COR-L47 (cell line): Measurements from ENCODE around the gene TBC1D5.
"Not testable (repeated sequence)": the region's sequence is repeated elsewhere in the genome, so short reads cannot be mapped to it uniquely, and the experiment has no call there.

Experiments used
- DNase-seq: peaks from one replicate; lab custom pipeline; 2025; lab: John Stamatoyannopoulos, UW

The TBC1D5 gene

DNA sequence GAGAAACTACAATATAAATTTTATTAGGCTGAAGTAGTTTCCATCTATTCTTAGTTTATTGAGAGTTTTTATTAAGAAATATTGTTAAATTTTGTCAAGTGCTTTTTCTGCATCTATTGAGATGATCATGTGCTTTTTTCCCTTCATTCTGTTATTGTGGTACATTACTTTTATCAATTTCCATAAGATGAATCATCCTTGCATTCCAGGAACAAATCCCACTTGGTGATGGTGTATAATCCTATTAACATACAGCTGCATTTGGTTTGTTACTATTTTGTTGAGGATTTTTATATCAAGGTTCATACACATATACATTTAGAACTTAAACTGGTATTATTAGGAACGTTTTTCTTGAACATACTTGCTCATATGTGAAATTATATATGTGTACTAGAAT lies 199.8 kb downstream of the TBC1D5 start:
- no peak for DNase-seq

DNA sequence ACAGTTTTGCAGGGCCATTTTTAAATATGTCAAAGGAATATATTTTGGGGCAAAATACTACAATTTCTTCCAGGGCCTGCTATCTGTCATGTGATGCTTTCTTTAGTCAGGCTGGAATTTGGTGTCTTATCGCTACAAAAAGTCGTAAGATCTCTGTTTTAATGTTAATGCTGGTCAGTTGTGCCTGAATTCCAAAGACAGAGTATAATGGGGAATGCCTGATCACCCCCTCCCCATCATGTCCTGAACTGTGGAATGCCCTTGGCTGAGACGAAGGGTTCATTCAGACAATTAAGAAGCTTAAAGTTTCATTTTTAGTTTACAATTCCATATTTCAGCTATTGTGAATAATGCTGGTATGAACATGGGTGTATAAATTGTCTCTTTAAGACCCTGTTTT lies 203.0 kb downstream of the TBC1D5 start:
- no peak for DNase-seq

DNA sequence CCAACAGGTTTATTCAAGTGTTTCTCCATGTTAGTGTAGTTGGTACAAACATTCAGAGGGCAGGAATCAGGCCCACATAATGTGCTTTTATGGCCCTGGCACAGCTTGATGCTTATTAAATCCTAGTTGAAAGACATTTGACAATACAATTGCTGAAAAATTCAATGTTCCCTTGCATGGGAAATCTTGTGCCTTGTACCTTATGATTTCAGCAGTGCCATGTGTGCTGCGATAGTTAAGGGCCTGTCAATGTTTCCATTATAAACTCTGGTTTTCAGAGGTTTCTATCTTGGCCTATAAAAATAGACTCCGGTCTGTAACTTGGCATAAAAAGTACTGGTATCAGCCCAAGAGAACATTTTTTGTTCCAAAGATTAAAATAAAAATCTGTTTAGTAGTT lies 207.2 kb downstream of the TBC1D5 start:
- DNase-seq = no peak

DNA sequence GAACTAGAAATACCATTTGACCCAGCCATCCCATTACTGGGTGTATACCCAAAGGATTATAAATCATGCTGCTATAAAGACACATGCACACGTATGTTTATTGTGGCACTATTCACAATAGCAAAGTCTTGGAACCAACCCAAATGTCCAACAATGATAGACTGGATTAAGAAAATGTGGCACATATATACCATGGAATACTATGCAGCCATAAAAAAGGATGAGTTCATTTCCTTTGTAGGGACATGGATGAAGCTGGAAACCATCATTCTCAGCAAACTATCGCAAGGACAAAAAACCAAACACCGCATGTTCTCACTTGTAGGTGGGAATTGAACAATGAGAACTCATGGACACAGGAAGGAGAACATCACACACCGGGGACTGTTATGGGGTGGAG lies 210.0 kb downstream of the TBC1D5 start:
- not testable (repeated sequence) for DNase-seq

DNA sequence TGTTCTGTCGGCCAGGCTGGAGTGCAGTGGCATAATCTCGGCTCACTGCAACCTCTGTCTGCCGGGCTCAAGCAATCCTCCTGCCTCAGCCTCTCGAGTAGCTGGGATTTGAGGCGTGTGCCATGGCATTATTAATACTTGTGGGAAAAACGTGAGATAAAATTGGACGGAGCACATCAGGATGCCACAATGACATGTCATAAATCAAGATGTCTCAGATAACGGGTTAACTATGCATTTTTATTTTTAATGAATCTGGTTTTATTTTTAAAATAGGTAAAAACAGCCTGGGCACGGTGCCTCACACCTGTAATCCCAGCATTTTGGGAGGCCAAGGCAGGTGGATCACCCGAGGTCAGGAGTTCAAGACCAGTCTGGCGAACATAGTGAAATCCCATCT lies 212.8 kb downstream of the TBC1D5 start:
- DNase-seq = no peak

DNA sequence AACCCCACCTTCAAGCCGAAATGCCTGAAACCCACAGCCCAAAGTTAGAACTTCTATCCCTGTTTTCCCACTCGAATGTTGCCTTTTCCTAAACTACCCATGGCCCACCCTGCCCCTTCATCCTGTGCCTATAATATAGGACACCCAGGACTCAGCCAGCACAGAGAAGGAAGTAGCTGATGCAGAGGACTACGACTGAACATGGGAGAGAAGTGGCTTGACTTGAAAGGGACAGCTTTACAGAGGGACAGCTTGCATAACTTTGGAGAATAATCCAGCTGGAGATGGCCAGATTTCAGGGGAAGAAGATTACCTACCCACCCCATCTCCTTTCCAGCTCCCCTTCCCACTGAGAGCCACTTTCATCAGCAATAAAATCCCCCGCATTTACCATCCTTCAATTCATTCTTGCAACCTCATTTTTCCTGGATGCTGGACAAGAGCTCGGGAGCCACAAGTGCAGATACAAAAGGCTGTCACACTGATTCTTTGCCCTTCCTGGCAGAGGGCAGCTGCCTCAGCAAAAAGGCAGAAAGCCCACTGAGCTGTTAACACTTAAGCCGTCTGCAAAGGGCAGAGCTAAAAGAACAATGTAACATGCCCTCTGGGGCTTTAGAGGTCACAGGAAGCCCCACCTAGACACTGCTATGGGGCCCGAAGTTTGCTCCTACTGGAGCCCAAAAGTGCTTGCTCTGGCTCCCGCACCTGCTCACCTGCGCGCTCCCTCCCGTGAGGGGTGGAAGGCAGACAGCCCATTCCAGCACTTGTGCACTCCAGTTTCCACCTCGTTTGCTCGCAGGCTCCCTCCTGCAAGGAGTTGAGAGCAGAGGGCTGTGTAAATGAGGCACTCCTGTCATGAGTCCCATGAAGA lies 224.0 kb downstream of the TBC1D5 start:
- no peak for DNase-seq

DNA sequence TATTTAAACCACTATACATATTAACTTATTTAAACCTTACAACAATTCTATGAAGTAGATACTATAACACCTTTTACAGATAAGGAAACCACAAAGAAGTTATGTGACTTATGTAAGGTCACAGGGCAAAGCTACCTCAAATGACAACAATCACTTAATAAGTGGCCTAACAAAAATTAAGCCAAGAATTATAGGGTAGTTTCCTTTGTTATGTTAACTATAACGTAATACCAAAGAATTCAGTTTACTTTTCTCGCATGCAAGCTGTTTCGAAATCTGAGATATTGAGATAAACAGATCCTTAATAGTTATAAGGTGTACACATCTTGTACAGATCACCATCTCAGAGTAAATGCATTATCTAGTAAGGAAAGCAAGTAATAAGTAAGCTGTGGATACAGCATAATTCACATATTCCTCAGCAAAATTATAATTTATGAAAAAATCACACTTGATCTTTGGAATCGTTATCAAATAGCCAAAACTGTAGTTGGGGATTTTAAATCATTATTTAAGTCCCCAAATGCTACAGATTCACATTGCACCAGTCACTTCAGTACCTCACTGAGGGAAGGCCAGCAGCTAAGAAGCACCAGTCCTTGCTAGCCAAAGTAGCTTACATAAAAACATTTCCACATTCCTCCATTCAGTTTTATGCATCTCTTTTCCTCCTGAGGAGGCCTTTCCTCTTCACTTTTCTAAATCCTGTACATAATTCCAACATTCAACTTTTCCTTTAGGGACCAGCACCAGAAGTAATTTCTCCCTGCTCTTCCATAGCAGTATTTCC lies 226.8 kb downstream of the TBC1D5 start:
- no peak for DNase-seq

DNA sequence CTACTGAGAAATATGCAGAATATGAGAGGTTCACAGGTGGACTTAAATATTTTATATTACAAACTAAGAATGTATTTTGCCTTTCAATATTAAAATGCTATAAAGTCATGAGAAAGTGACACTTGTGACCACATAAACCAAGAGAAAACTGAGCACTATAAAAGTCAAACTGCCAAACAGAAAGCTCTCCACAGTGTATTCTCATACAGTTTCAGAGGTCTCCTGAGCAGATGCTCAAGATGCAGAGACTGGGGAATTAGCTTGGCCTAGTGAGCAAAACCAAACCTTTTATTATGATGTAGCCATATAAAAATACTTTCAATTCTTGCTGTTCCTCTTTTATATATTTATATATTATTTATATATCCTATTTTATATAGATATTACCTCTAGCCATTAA lies 227.8 kb downstream of the TBC1D5 start:
- DNase-seq = no peak

DNA sequence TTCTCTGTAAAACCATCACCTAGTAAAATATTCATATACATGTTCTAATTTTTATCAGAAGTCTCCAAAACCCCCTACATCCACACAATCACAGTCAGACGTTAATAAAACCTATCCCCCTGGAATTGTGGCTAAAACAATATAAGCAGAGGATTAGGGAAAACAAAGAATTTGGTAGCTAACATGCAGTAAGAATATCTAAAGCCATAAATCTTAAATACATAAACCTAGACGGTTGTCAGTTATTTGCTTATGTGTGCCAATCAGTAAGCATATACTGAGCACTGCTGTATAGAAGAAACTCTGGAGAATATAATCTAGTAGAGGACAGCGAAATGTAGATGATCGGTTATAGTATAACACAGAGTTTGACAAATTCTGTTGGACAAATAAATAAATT lies 232.2 kb downstream of the TBC1D5 start:
- no peak for DNase-seq

DNA sequence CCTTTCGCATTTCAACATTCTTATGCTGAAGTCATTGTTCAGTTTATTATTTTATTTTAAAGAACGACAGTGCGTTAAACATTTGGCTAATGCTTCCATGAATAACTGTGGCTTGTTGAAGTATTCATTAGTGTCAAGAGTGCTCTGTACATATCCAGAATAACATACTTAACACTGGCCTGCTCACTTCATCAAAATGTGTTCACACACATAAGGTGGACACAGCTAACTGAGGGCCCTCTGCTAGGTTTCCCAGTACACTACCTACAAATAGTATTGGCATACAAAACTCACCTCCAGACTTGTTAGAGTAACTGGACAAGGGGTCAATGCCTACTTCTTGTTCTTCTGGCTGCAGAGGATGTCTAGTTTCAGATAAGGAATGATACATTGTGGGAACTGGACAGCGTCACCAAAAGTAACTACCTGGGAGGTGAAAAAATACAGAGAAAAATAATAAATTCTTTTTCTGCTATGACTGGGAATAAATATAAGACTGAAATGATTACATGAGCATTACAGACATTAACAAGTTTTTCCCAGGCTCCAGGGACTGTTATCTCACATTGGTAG lies 234.2 kb downstream of the TBC1D5 start:
- no peak for DNase-seq

DNA sequence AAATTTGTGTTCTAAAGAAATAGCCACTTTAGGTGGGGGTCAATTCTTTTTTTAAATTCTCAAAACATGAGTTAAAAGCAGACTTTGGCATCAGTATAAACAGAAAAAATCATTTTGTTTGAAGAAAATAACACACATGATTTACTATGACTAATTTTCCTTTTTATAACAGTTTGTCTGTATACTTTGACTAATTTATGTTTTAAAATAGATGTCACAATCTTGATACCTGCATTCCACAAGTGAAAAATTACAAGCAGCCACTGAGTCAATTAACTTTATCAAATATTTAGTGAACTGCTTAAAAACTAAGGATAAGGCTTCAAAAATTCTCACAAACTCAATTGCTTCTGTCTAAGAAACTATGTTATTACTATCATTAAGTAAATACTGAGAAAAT lies 235.0 kb downstream of the TBC1D5 start:
- DNase-seq = no peak

DNA sequence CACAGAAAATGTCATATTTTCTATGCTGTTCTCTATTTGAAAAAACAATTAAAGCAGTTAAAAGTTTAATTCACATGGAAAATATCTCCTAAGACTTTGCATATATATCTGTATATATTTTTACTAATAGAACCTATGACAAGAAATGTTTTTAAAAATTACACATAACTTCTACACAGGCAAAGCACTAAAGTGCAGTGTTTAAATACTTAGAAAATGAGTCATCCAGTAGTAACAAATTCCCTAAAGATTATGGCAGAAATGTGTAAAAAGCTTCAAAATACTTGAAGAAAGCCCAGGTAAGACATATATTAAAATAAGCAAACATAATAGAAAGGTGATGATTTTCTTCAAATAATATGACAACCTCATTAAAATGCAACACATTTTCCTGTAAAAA lies 236.6 kb downstream of the TBC1D5 start:
- no peak for DNase-seq

DNA sequence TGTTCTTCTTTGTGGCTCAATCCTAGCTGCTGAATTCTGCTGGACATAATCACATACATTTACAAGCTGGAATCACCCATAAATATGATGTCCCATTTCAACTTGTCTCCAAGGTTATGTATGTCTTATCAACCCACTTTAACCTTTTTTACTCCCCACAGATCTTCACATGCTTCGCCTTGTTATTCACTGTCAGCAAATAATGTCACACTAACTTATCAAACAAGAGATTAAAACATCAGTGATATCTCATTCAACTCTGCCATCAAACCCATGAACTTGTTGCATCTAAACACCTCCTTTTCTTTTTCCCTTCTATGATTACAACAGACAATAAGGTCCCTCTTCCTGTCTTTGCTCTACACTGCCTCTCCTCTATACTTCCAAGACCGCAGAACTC lies 240.7 kb downstream of the TBC1D5 start:
- no peak for DNase-seq

DNA sequence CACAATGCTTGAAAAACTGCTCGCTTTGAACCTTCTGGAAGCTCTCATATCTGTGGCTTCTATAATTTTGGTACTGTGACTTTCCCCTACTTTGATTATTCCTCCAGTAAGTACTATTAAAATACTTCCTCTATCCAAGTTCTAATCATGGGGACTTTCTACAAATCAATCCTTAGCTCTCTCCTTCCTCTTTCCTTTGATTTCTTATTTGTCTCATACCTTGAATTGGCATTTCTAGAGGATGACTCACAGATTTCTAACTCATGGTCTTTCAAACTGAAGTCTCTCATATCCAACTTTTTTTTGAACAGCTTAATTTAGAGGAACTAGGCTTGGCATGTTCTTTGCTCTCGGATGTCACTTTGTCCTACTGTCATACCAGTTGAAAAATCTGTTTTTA lies 241.8 kb downstream of the TBC1D5 start:
- no peak for DNase-seq

DNA sequence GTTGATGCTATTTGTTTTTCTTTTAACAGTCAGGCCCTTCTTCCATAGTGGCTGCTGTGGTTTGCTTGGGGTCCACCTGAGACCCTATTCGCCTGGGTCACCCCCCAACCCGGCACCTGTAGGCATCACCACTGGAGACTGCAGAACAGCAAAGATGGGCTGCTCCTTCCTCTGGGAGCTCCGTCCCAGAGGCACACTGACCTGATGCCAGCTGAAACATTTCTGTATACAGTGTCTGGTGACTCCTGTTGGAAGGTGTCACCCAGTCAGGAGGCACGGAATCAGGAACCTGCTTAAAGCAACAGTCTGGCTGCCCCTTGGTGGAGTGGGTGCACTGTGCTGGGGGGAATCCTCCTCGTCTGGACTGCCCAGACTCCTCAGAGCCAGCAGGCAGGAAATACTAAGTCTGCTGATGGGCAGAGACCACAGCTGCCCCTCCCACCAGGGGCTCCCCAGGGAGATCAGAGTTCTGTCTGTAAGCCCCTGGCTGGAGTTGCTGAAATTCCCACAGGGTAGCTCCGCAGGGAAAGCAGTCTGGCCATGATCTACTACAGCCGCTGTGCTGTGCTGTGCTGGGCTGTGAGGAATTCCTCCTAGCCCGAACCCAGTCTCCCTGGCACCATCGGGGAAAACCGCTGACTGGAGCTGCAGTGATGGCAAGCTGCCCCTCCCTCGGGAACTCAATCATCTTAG lies 248.2 kb downstream of the TBC1D5 start:
- DNase-seq = no peak

DNA sequence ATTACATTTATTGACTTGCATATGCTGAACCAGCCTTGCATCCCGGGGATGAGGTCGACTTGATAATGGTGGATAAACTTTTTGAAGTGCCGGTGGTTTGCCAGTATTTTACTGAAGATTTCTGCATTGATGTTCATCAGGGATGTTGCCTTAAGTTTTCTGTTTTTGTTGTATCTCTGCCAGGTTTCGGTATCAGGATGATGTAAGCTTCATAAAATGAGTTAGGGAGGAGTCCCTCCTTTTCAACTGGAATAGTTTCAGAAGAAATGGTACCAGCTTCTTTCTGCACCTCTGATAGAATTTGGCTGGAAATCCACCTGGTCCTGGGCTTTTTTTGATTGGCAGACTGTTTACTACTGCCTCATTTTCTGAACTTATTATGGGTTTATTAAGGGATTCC lies 250.8 kb downstream of the TBC1D5 start:
- no peak for DNase-seq

DNA sequence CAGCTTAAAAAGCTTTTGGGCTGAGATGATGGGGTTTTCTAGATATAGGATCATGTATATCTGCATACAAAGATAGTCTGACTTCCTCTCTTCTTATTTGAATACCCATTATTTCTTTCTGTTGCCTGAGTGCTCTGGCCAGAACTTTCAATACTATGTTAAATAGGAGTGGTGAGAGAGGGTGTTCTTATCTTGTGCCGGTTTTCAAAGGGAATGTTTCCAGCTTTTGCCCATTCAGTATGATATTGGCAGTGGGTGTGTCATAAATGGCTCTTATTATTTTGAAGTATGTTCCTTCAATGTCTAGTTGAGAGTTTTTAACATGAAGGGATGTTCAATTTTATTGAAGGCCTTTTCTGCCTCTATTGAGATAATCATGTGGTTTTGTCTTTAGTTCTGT lies 251.2 kb downstream of the TBC1D5 start:
- not testable (repeated sequence) for DNase-seq

DNA sequence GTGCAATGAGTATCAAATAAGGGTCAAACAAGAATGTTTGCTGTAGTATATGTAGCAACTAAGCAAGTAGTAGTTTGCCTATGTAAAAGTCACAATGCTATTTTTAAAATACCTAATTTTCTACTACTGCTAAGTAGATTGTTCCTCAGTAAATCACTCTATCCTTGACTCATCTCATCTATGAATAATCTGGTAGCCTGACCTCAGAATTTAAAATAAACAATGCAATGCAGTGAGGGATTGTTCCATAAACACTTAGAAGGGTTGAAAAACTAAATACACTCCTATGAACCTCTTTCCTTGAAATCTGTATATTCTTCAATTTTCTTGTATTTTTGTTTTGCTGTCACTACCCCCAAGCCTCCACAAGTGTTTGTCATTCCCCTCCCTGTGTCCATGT lies 253.3 kb downstream of the TBC1D5 start:
- no peak for DNase-seq

DNA sequence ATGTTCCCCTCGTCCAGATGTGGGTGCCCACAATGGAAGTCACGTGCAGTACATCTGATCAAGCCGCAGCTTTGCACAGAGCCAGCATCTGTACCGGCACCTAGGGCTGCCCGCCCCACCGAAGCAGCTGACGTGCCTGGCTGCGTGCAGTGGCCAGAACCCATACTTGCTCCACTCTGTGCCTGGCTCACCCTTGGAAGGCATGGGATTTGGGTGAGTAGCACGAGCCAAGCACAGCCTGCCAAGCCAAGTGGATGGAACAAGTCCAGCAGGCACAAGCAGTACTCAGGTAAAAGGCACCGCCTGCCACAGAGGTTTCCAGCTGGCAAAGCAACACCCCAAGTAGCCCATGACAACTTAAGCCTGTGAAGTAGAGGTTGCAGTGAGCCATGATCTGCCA lies 261.3 kb downstream of the TBC1D5 start:
- no peak for DNase-seq

DNA sequence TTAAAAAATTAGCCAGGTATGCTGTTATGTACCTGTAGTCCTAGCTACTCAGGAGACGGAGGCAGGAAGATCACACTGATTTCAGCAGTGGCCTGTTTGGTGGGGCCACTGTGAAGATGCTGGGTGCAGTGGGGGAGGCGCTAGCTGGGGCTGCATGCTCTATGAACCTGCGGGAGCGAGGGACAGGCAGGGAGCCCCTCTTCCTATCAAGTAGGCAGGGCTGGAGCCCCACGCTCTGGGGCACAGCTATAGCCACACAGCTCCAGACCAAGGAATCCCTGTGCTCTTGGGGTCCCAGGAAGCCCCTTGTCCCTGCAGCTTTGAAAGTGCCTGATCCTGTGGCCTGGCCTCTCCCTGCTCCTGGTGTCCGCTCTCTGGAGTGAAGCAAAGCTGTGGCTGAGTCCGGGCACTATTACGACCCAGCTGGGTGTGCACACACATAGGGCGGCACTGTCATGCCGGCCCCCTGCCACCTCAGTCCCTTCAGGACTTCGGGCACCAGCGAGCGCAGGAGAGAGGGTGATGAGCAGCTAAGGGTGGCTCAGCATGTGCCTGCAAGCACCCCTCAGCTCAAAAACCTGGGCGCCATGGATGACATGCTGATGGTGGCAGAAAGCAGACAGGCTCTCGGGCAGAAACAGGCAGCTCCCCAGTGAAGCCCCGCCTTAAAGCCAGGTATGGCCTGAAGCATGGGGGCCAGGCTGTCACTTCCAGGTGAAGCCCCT lies 262.6 kb downstream of the TBC1D5 start:
- DNase-seq = no peak

DNA sequence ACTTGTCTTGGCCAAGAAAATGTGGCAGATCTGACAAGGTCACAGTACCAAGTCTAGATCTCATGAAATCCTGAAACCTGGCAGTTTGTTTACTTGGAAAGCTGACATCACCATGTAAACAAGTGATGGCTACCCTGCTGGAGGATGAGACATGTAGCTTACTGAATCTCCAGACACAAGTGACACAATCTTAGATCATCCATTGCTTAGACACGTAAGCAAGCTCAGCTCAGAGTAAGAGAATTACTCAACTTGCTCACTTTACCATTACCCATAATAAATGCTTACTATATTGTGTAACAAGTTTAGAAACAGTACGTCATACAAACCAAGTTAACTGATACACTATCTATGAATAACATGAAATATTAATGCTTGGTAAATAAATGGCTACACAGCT lies 263.8 kb downstream of the TBC1D5 start:
- DNase-seq = no peak

DNA sequence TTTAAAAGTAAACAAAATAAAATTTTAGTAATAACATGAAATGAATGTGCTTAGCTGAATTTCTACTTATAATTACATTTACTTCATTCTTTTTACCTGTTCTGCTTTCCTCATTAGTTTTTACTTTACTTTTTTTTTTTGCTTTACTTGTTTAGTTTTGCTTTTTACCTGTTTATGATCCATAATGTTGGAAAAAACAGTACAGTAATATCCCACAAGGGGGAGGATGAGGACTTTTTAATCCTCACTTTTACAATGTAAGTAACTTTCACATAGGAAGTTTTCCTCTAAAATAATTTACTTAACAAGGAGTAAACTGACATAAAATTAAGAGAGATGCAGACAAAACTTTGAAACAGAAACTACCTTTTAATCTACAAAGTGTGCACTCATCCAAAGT lies 268.7 kb downstream of the TBC1D5 start:
- no peak for DNase-seq
